Mucosa of descending colon (tissue), 3 donors: ENCODE measurements around the gene ANO2. TPM values are rescaled to one million over a fixed set of nuclear protein-coding genes. Genes with fewer than 3 reads are reported as not detected.

ENCODE experiments used
- ATAC-seq: fragments of 200-7000 bp; cut with Tn5 transposase; one replicate; pipeline ENCODE4 v1.9.1; 2020; ENCODE audit warnings: mild to moderate bottlenecking, moderate library complexity
- DNase-seq, 3 donors: peaks; one replicate each; pipeline ENCODE4 v3.0.0-alpha.2; 2020
- H3K36me3 ChIP-seq: fragments of 200-600 bp; one replicate; pipeline ENCODE4 v1.8.0; 2021; ENCODE audit warnings: low read depth, mild to moderate bottlenecking
- H3K4me1 ChIP-seq: fragments of 200-600 bp; one replicate; pipeline ENCODE4 v1.8.0; 2021; ENCODE audit warnings: low read depth, mild to moderate bottlenecking
- H3K4me3 ChIP-seq: fragments of 200-600 bp; one replicate; pipeline ENCODE4 v1.8.0; 2021; ENCODE audit warnings: mild to moderate bottlenecking
- H3K9me3 ChIP-seq: fragments of 200-600 bp; one replicate; pipeline ENCODE4 v1.8.0; 2021; ENCODE audit warnings: mild to moderate bottlenecking
- intact Hi-C, 2 donors: fragments of 100-400 bp; cut with DNase I in 1 of 2; cut with micrococcal nuclease in 1 of 2; formaldehyde crosslinking; loops; one replicate each; pipeline versions ENCODE4 v1.11.0 to v1.11.1; 2022; cut with DNase I, micrococcal nuclease
- total RNA-seq, 3 donors: library from RNA; stranded (reverse); fragmentation: NEBNext Ultra II Directional in 2 of 3; extraction: Animal tissue kit (Norgen Biotek cat#: 25700) in 2 of 3; gene quantifications; one replicate each; pipeline versions ENCODE4 v1.2.1 to v1.2.4, GENCODE V29; 2021 to 2023
- TF ChIP-seq, protein P1 (sequence below): fragments of 200-600 bp; IDR thresholded peaks from one replicate; pipeline ENCODE4 v1.8.0; 2022; ENCODE audit warnings: antibody characterized with exemption, mild to moderate bottlenecking
- donor health status: DM: no; HTN: no; CAD: no; lungs with moderate emphysema.
- donor health status: DM: no; HTN: no; CAD: no.
- donor health status: DM: no; HTN: yes; CAD: no.

ANO2 gene
- total RNA-seq, 3 donors from 2014 or later = 0.58 to 5.1 (median 3.1) TPM

DNA sequence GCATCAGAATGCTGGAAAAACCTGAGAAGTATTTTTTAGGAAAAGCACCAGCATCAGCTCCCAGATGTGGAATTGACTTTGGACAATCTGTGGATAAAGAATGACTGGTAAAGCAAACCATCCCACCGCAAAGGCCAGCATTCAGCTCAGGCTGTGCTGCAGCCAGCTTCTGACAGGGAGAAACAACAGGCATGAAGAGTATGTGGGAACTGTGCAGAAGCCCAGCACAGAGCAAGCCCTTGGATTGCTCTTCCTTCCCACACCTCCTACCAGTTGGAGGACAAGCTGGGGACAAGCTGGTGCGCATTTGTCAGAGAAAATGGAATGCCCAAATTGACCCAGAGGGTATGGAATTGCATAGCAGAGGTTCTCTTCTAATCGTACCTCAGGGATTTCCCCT is 228.1 kb downstream of the ANO2 start:
- TF ChIP-seq, protein P1, sequence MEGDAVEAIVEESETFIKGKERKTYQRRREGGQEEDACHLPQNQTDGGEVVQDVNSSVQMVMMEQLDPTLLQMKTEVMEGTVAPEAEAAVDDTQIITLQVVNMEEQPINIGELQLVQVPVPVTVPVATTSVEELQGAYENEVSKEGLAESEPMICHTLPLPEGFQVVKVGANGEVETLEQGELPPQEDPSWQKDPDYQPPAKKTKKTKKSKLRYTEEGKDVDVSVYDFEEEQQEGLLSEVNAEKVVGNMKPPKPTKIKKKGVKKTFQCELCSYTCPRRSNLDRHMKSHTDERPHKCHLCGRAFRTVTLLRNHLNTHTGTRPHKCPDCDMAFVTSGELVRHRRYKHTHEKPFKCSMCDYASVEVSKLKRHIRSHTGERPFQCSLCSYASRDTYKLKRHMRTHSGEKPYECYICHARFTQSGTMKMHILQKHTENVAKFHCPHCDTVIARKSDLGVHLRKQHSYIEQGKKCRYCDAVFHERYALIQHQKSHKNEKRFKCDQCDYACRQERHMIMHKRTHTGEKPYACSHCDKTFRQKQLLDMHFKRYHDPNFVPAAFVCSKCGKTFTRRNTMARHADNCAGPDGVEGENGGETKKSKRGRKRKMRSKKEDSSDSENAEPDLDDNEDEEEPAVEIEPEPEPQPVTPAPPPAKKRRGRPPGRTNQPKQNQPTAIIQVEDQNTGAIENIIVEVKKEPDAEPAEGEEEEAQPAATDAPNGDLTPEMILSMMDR = no peak
- DNase-seq (no peak), ATAC-seq (no peak)
- Histone ChIP-seq H3K9me3 (no peaks in the 10 kb centered on the region), H3K36me3 (no peaks in the 10 kb centered on the region), H3K4me1 (peaks cover 21% of the 10 kb centered on the region), H3K4me3 (no peak overlapping the region)
- intact Hi-C loops = no loop called here

DNA sequence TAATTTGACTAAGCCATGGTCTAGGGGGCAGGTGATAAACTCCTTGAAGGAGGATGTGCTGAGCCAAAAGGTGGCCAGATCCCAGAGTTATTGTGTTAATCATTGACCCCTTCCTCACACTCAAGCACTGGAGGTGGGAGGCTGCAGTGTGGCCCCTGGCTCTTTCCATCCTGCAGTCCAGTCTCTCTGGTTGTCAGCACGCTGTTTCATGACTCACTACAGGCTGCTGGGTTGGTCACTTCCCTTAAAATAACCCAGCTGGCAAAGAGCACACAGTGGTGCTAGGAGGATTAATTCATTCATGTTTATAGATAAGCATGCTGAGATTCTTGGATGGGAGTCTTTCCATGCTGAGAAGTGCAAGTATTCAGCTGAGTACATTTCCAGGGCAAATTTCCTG is 228.9 kb downstream of the ANO2 start:
- H3K9me3 ChIP-seq = no peaks in the 10 kb centered on the region
- DNase-seq (peak in 1 of 3 donors; percentile 21), ATAC-seq (peak; percentile 82)
- TF ChIP-seq, protein P1 = no peak
- intact Hi-C loops = no loop called here
- no peaks in the 10 kb centered on the region for H3K36me3 ChIP-seq
- peaks cover 21% of the 10 kb centered on the region for H3K4me1 ChIP-seq
- no peak overlapping the region for H3K4me3 ChIP-seq

DNA sequence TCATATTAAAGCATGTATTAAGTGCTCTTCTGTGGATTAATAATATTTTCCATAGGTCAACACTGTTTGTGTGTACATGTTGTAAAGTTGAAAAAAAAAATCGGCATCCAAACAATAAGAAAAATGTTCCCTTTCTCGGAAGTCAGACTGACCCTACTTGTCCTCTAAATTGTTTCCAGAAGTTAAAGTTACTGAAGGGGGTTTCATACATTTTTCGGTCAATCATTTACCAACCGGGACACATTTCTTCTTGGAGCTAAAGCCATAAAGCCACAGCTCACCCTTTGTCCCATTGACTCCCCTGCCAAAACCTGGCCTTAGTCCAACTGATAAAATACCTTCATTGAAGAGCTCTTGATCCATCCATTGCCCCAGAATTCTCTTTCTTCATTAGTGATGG is 230.0 kb downstream of the ANO2 start:
- DNase-seq (peak in 1 of 3 donors; percentile 74), ATAC-seq (peak; percentile 90)
- H3K9me3 ChIP-seq = no peaks in the 10 kb centered on the region
- TF ChIP-seq, protein P1 = no peak
- no peak overlapping the region for H3K4me3 ChIP-seq
- H3K4me1 ChIP-seq = peaks cover 21% of the 10 kb centered on the region
- no peaks in the 10 kb centered on the region for H3K36me3 ChIP-seq
- intact Hi-C loops = no loop called here

DNA sequence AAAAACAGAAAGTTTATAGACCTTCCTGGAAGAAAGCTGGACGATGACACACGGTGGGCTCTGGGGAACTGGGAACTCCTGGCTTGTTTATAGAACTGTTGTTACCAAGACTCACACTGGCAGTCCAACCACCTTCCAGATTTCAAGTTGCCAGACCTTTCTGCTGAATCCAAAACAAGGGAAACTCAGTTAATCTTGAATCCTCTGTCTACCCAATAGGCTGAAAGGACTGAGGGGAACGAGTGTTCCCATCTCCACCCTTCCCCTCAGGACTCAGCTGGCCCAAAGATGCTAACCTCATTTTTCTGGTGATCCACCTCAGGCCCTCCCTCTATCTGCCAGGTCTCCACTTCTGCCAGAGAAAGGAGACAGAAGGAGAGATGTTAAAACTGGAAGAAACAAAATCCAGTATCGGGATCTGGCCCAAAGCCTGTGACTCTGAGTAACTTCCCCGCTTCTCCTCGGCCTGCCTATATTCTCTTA is 231.4 kb downstream of the ANO2 start:
- H3K4me1 ChIP-seq = peaks cover 22% of the 10 kb centered on the region
- H3K4me3 ChIP-seq = no peak overlapping the region
- no peaks in the 10 kb centered on the region for H3K36me3 ChIP-seq
- no peak for ATAC-seq
- intact Hi-C loops = no loop called here
- H3K9me3 ChIP-seq = no peaks in the 10 kb centered on the region
- no peak for DNase-seq
- TF ChIP-seq, protein P1 = no peak

DNA sequence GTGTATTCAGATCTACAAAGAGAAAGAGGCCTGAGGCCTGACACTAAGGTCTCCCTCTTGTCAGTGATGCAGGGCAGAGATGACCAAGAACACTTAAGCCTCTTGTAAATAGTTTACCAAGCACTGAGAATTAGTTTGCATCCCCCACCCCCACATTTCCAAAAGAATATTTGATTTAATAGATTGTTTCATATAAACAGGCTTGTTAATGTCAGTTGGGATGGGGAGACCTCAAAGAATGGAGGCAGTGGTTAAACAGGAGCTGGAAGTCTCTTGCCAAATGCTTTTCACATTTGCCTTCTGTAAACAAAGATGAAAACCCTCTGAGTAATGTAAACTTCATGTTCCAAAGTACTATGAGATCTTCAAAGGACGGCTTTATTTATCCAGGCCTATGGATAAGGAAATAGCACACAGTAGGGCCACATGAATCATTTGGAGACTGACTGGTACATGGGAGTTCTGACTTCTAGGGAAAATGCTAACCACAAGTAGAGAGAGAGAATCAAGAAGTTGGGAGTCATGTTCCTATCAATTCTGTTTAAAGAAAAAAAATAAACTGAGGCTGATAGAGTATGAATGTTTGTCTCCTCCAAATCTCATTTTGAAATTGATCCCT is 234.7 kb downstream of the ANO2 start:
- H3K4me3 ChIP-seq = no peak overlapping the region
- no peaks in the 10 kb centered on the region for H3K9me3 ChIP-seq
- intact Hi-C loops = no loop called here
- H3K36me3 ChIP-seq = no peaks in the 10 kb centered on the region
- no peak for ATAC-seq
- TF ChIP-seq, protein P1 = no peak
- H3K4me1 ChIP-seq = peaks cover 12% of the 10 kb centered on the region
- no peak for DNase-seq
